ENCODE measurements around the gene HNRNPA3. TPM values are rescaled to one million over a fixed set of nuclear protein-coding genes. Genes with fewer than 3 reads are reported as not detected.

Gene HNRNPA3
- total and polyA plus RNA-seq, 2 of the 13 experiments (the other 11 are each of a cell fraction or from before 2014, with no cell fraction given): 73.3 to 97.7 TPM

- no peak for TF ChIP-seq HNF4A (CRISPR knock-in tag; IDR thresholded peaks at IDR 0.05)
- TF ChIP-seq PRMT3 (CRISPR knock-in tag; IDR thresholded peaks at IDR 0.05; ENCODE audit: borderline replicate concordance, low read depth): no peak
- no peak for TF ChIP-seq PAWR (CRISPR knock-in tag; IDR thresholded peaks at IDR 0.05; ENCODE audit: borderline replicate concordance)
- peak; percentile 95 for TF ChIP-seq TFDP2 (CRISPR knock-in tag; IDR thresholded peaks at IDR 0.05)
- no peak for TF ChIP-seq ZNF432 (CRISPR knock-in tag; IDR thresholded peaks at IDR 0.05; ENCODE audit: borderline replicate concordance)
- TF ChIP-seq SYNCRIP (IDR thresholded peaks at IDR 0.05; ENCODE audit: insufficient read depth, low read depth, low read length): no peak
- no peak; the same call in 1 of the 2 replicates for TF ChIP-seq THAP8 (CRISPR knock-in tag; IDR thresholded peaks at IDR 0.05; ENCODE audit: borderline replicate concordance)
- no peak for TF ChIP-seq SIN3B (IDR thresholded peaks at IDR 0.05; ENCODE audit: low read length)
- TF ChIP-seq PRDM10 (CRISPR knock-in tag; IDR thresholded peaks at IDR 0.05; ENCODE audit: low read depth): 0 out of 2 replicates have a peak, but pooled peaks have one; percentile 58
- TF ChIP-seq ZBTB4 (CRISPR knock-in tag; IDR thresholded peaks at IDR 0.05; ENCODE audit: borderline replicate concordance): no peak; the same call in 1 of the 2 replicates
- TF ChIP-seq ZNF256 (CRISPR knock-in tag; conservative IDR thresholded peaks at IDR 0.05): no peak
- peak; percentile 91 for TF ChIP-seq GMEB1 (CRISPR knock-in tag; IDR thresholded peaks at IDR 0.05; ENCODE audit: borderline replicate concordance)
Observed at GRCh38 chr2:177212106-177212890, at the start of gene HNRNPA3 (continued).

Measured in HepG2 (cell line).